ENCODE data around the gene NHS. TPM values are rescaled to one million over a fixed set of nuclear protein-coding genes. Genes with fewer than 3 reads are reported as not detected.

NHS gene
- total and polyA plus RNA-seq, 2 of the 4 experiments (the other 2 are of a cell fraction): 0.36 to 0.90 TPM

DNA sequence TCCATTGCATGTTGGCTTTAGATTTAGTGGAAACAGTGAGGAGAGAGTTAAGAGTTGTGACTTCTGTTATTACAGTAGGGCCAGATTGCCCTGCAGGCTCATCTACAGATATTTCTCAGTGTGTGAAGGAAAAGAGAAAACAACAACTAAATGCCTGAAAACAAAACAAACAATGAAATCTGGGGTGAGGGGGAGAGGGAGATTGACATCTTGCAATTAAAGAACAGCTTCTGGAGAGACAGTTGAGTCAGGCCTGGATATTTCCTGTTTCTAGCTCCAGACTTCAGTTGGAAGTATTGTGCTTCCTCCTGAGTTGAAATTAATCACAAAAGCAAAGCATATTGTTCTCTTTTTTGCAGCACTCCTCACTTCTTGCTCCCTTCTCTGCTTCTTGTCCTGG lies 254.0 kb downstream of the NHS start:
- no peak overlapping the region for H4K91ac ChIP-seq (ENCODE audit: insufficient read depth, low read depth, low read length)
- in situ Hi-C loops (cut with MboI; ENCODE audit: low sequenced_read_pairs) (no loop called here), intact Hi-C loops (cut with micrococcal nuclease) (no loop called here), dilution Hi-C loops (cut with HindIII; ENCODE audit: low sequenced_read_pairs, unreplicated experiment) (no loop called here)
- ATAC-seq (ENCODE audit: low read depth) (no peak), DNase-seq (no peak)
- H3K36me3 ChIP-seq (ENCODE audit: control insufficient read depth, insufficient read depth, low read length): no peaks in the 10 kb centered on the region
- no peak overlapping the region for H3K27ac ChIP-seq (ENCODE audit: insufficient read depth, low read length)
- no peak overlapping the region for H3K9ac ChIP-seq (ENCODE audit: low read depth, low read length)
- no peak overlapping the region for H4K5ac ChIP-seq (ENCODE audit: low read depth, low read length)
- H2AK9ac ChIP-seq (replicated peaks; ENCODE audit: low read depth, low read length, poor library complexity): no peak overlapping the region
- TF ChIP-seq, protein P1, sequence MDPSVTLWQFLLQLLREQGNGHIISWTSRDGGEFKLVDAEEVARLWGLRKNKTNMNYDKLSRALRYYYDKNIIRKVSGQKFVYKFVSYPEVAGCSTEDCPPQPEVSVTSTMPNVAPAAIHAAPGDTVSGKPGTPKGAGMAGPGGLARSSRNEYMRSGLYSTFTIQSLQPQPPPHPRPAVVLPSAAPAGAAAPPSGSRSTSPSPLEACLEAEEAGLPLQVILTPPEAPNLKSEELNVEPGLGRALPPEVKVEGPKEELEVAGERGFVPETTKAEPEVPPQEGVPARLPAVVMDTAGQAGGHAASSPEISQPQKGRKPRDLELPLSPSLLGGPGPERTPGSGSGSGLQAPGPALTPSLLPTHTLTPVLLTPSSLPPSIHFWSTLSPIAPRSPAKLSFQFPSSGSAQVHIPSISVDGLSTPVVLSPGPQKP (IDR thresholded peaks at IDR 0.05; ENCODE audit: borderline replicate concordance, low read depth, low read length): no peak
- TF ChIP-seq MAZ (IDR thresholded peaks at IDR 0.05; ENCODE audit: borderline replicate concordance, low read depth, low read length) (no peak), MAFK (IDR thresholded peaks at IDR 0.05; ENCODE audit: low read depth, low read length) (no peak), RCOR1 (IDR thresholded peaks at IDR 0.05; ENCODE audit: insufficient replicate concordance, low read length) (no peak), BHLHE40 (IDR thresholded peaks at IDR 0.05; ENCODE audit: low read depth, low read length) (no peak)
- TF ChIP-seq, protein P2, sequence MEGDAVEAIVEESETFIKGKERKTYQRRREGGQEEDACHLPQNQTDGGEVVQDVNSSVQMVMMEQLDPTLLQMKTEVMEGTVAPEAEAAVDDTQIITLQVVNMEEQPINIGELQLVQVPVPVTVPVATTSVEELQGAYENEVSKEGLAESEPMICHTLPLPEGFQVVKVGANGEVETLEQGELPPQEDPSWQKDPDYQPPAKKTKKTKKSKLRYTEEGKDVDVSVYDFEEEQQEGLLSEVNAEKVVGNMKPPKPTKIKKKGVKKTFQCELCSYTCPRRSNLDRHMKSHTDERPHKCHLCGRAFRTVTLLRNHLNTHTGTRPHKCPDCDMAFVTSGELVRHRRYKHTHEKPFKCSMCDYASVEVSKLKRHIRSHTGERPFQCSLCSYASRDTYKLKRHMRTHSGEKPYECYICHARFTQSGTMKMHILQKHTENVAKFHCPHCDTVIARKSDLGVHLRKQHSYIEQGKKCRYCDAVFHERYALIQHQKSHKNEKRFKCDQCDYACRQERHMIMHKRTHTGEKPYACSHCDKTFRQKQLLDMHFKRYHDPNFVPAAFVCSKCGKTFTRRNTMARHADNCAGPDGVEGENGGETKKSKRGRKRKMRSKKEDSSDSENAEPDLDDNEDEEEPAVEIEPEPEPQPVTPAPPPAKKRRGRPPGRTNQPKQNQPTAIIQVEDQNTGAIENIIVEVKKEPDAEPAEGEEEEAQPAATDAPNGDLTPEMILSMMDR (conservative IDR thresholded peaks at IDR 0.05; ENCODE audit: low read depth, low read length): no peak
- peaks cover 2% of the 10 kb centered on the region for H3K27me3 ChIP-seq (ENCODE audit: control insufficient read depth, insufficient read depth, low read length)
- H2BK15ac ChIP-seq (ENCODE audit: low read depth, low read length): no peak overlapping the region
- peaks cover 2% of the 10 kb centered on the region; the same call in 1 of the 2 replicates for H3K4me1 ChIP-seq (ENCODE audit: control insufficient read depth, insufficient read depth, low read length)
- no peak overlapping the region for H3K4me2 ChIP-seq (ENCODE audit: low read depth, low read length)
- H2AFZ ChIP-seq (replicated peaks; ENCODE audit: low read length, poor library complexity): no peak overlapping the region
- no peak overlapping the region for H3K14ac ChIP-seq (replicated peaks; ENCODE audit: low read depth, low read length)
- no peak overlapping the region for H3K4me3 ChIP-seq (ENCODE audit: insufficient read depth, low read depth, low read length)
- H4K20me1 ChIP-seq (ENCODE audit: insufficient read depth, low read length): no peaks in the 10 kb centered on the region
- H2AK5ac ChIP-seq (ENCODE audit: low read depth, low read length): no peak overlapping the region
- no TSS peak for BruUV-seq (replicated peaks)
- no peak overlapping the region for H2BK120ac ChIP-seq (ENCODE audit: low read depth, low read length)
- POLR2A ChIA-PET (ENCODE audit: unreplicated experiment): no interaction called here
- no peak overlapping the region for H3K23ac ChIP-seq (ENCODE audit: low read depth, low read length)
- H2BK20ac ChIP-seq (ENCODE audit: low read depth, low read length): no peak overlapping the region
- H3K56ac ChIP-seq (ENCODE audit: extremely low read depth, insufficient read depth, low read length): no peak overlapping the region
- H4K8ac ChIP-seq (ENCODE audit: low read depth in 2 of 2, low read length in 2 of 2): no peak overlapping the region
- H3K18ac ChIP-seq (ENCODE audit: low read depth, low read length): no peak overlapping the region
- no peak overlapping the region for H3K4ac ChIP-seq (ENCODE audit: low read depth, low read length)
- H3K9me3 ChIP-seq (ENCODE audit: control insufficient read depth, insufficient read depth, low read length): no peaks in the 10 kb centered on the region
- no peaks in the 10 kb centered on the region for H3K79me1 ChIP-seq (ENCODE audit: low read depth in 1 of 2, low read length in 2 of 2)
- CTCF ChIA-PET: no interaction called here
- no peak overlapping the region for H2BK5ac ChIP-seq (ENCODE audit: low read depth, low read length, poor library complexity, severe bottlenecking)
- no peaks in the 10 kb centered on the region for H3K9me1 ChIP-seq (ENCODE audit: insufficient read depth, low read length)
